WTC11 (cell line): ENCODE data around the gene GLUD1.
"Not testable (repeated sequence)": the region's sequence is repeated elsewhere in the genome, so short reads cannot be mapped to it uniquely, and the experiment has no call there.

Experiments used
- CTCF ChIP-seq: fragments of 200-600 bp; IDR thresholded peaks from 2 replicates; pipeline ENCODE4 v1.8.0; 2022; ENCODE audit warnings: antibody characterized with exemption
- EMX1 ChIP-seq: fragments of 250-450 bp; sonication (Bioruptor Pico); IDR thresholded peaks from 2 replicates; pipeline ENCODE4 v1.8.0; 2021; ENCODE audit warnings: mild to moderate bottlenecking
- TEAD1 ChIP-seq: sonication (generic); formaldehyde crosslinking; IDR thresholded peaks from 2 replicates; pipeline ENCODE4 v1.8.0; 2022; ENCODE audit warnings: mild to moderate bottlenecking, missing genetic modification reagents
- ZNF121 ChIP-seq: sonication (generic); formaldehyde crosslinking; IDR thresholded peaks from 2 replicates; pipeline ENCODE4 v1.8.0; 2023; ENCODE audit warnings: missing genetic modification reagents
- ZNF416 ChIP-seq: fragments of 250-450 bp; sonication (Bioruptor Pico); IDR thresholded peaks from 2 replicates; pipeline ENCODE4 v1.9.0; 2021; ENCODE audit warnings: mild to moderate bottlenecking, inconsistent platforms

GRCh38 chr10:87132176-87132575 lies 37.5 kb upstream of the GLUD1 start:
- TF ChIP-seq ZNF416 (CRISPR knock-in tag); ZNF121 (CRISPR knock-in tag); TEAD1 (CRISPR knock-in tag); EMX1; CTCF: not testable (repeated sequence)
